Uterus (tissue), 2 donors: ENCODE data around the gene NR6A1.

Experiments
- POLR2A ChIP-seq, 2 donors: fragments of 450-650 bp; IDR thresholded peaks; one replicate each; pipeline ENCODE4 v1.6.1; 2016; ENCODE audit warnings: antibody characterized with exemption in 2 of 2, mild to moderate bottlenecking in 1 of 2, moderate library complexity in 1 of 2
- TF ChIP-seq, protein P1 (sequence below), 4 experiments: fragments of 200-600 bp in 2 of 4; fragments of 450-650 bp in 2 of 4; sonication (generic) in 2 of 4; IDR thresholded peaks; one replicate each; pipeline ENCODE4 v1.5.1; 2016 to 2019; ENCODE audit warnings: antibody characterized with exemption in 4 of 4, mild to moderate bottlenecking in 2 of 4, moderate library complexity in 1 of 4

DNA sequence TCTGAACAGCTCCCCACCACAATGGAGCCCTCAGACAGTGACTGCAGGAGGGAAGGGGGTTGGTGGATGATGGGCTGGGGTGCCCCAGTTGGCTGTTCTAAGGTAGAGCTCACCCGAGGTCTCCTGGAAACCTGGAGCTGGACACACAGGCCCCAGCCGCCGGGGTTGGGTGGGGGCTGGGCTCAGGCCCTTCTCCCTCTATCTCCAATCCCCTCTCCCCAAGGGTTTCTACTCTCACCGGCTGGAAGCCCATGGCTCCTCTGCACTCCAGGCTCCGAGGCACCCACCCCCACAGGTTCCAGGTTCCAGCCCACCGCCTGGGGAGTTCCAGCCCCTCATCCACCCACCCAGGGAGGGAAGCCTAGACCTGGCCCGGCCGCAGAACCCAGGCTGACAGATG, 264.7 kb downstream of the NR6A1 start:
- TF ChIP-seq, protein P1, sequence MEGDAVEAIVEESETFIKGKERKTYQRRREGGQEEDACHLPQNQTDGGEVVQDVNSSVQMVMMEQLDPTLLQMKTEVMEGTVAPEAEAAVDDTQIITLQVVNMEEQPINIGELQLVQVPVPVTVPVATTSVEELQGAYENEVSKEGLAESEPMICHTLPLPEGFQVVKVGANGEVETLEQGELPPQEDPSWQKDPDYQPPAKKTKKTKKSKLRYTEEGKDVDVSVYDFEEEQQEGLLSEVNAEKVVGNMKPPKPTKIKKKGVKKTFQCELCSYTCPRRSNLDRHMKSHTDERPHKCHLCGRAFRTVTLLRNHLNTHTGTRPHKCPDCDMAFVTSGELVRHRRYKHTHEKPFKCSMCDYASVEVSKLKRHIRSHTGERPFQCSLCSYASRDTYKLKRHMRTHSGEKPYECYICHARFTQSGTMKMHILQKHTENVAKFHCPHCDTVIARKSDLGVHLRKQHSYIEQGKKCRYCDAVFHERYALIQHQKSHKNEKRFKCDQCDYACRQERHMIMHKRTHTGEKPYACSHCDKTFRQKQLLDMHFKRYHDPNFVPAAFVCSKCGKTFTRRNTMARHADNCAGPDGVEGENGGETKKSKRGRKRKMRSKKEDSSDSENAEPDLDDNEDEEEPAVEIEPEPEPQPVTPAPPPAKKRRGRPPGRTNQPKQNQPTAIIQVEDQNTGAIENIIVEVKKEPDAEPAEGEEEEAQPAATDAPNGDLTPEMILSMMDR (IDR thresholded peaks at IDR 0.05) = no peak
- no peak for TF ChIP-seq POLR2A (IDR thresholded peaks at IDR 0.05)
